NCI-H510A treated with DMSO at 0.1 percent for 48 hours (cell line): ENCODE data around the gene CTSC.

Experiments used
- DNase-seq: peaks from one replicate; lab custom pipeline; 2025; lab: John Stamatoyannopoulos, UW

Gene CTSC

GRCh38 chr11:88337181-88337986, at the start of gene CTSC:
Gene CTSC, minus strand, starts transcription at chr11:88337736. Its CDS starts 64 bp downstream, at chr11:88337672.
- DNase-seq: peak; percentile 93

- no peak for DNase-seq
These were observed 47.1 kb upstream of the CTSC start for GRCh38 chr11:88384669-88385005.

- DNase-seq: no peak
These were observed 46.6 kb upstream of the CTSC start for GRCh38 chr11:88384004-88384668.

GRCh38 chr11:88383447-88383846, 45.9 kb upstream of the CTSC start:
- DNase-seq: no peak

GRCh38 chr11:88379130-88379529, 41.6 kb upstream of the CTSC start:
- DNase-seq: no peak

GRCh38 chr11:88378422-88379066, 41.0 kb upstream of the CTSC start:
- DNase-seq: no peak

GRCh38 chr11:88377646-88378045, 40.1 kb upstream of the CTSC start:
- no peak for DNase-seq

GRCh38 chr11:88377144-88377543, 39.6 kb upstream of the CTSC start:
- DNase-seq: no peak

- no peak for DNase-seq
These were observed 38.5 kb upstream of the CTSC start for GRCh38 chr11:88375927-88376470.

- DNase-seq: no peak
These were observed 33.2 kb upstream of the CTSC start for GRCh38 chr11:88370782-88371181.

GRCh38 chr11:88367310-88367709, 29.8 kb upstream of the CTSC start:
- no peak for DNase-seq

GRCh38 chr11:88363648-88364065, 26.1 kb upstream of the CTSC start:
- DNase-seq: no peak

- DNase-seq: peak; percentile 63
These were observed 25.5 kb upstream of the CTSC start for GRCh38 chr11:88363004-88363403.

GRCh38 chr11:88360141-88360540, 22.6 kb upstream of the CTSC start:
- no peak for DNase-seq

- DNase-seq: peak; percentile 45
These were observed 22.0 kb upstream of the CTSC start for GRCh38 chr11:88359541-88359940.

GRCh38 chr11:88359114-88359513, 21.6 kb upstream of the CTSC start:
- DNase-seq: no peak

- no peak for DNase-seq
These were observed 20.5 kb upstream of the CTSC start for GRCh38 chr11:88358040-88358431.

GRCh38 chr11:88357323-88358039, 19.9 kb upstream of the CTSC start:
- peak; percentile 46 for DNase-seq

GRCh38 chr11:88355887-88356286, 18.4 kb upstream of the CTSC start:
- DNase-seq: no peak

- DNase-seq: no peak
These were observed 17.4 kb upstream of the CTSC start for GRCh38 chr11:88354912-88355311.

GRCh38 chr11:88353835-88354496, 16.4 kb upstream of the CTSC start:
- no peak for DNase-seq

- DNase-seq: no peak
These were observed 15.8 kb upstream of the CTSC start for GRCh38 chr11:88353386-88353785.
